Esophagus muscularis mucosa (tissue), 4 donors: ENCODE measurements around the gene DENND11. TPM values are rescaled to one million over a fixed set of nuclear protein-coding genes. Genes with fewer than 3 reads are reported as not detected.

Source experiments
- DNase-seq: peaks from one replicate; pipeline ENCODE4 v3.0.0-alpha.2; 2017; ENCODE audit errors: extremely low spot score
- H3K27ac ChIP-seq, 4 donors: fragments of 200-600 bp; sonication (generic); replicated peaks in 1 of 4; 1 replicate in 3 of 4; 2 replicates in 1 of 4; pipeline ENCODE4 v1.5.1; 2016 to 2019; ENCODE audit warnings: mild to moderate bottlenecking in 1 of 4
- H3K27me3 ChIP-seq, 4 donors: fragments of 200-600 bp; sonication (generic); one replicate each; pipeline versions ENCODE4 v1.5.1 to v1.6.0; 2016 to 2019
- H3K36me3 ChIP-seq, 4 donors: fragments of 200-600 bp; sonication (generic); one replicate each; pipeline ENCODE4 v1.5.1; 2016 to 2019
- H3K4me1 ChIP-seq, 4 donors: fragments of 200-600 bp; sonication (generic); one replicate each; pipeline ENCODE4 v1.5.1; 2016 to 2019
- H3K4me3 ChIP-seq, 4 donors: fragments of 200-600 bp; sonication (generic); 1 replicate in 2 of 4; 2 replicates in 2 of 4; pipeline ENCODE4 v1.5.1; 2016 to 2019; ENCODE audit warnings: mild to moderate bottlenecking in 4 of 4, moderate library complexity in 1 of 4
- H3K9me3 ChIP-seq, 4 donors: fragments of 200-600 bp; sonication (generic); 1 replicate in 3 of 4; 2 replicates in 1 of 4; pipeline ENCODE4 v1.5.1; 2016 to 2019
- EP300 ChIP-seq: sonication (generic); formaldehyde crosslinking; IDR thresholded peaks from one replicate; pipeline ENCODE4 v1.6.1; 2017; ENCODE audit warnings: antibody characterized with exemption
- POLR2A ChIP-seq: fragments of 450-650 bp; IDR thresholded peaks from one replicate; pipeline ENCODE4 v1.6.1; 2017; ENCODE audit warnings: antibody characterized with exemption, moderate library complexity, mild to moderate bottlenecking, low read depth
- POLR2AphosphoS5 ChIP-seq, 2 donors: sonication (generic); formaldehyde crosslinking; IDR thresholded peaks; one replicate each; pipeline ENCODE4 v1.6.1; 2017; ENCODE audit warnings: antibody characterized with exemption in 2 of 2
- WGBS: methylation state at CpG from one replicate; pipeline ENCODE4 v1.1.5; 2018; 5-methylcytosine and 5-hydroxymethylcytosine counted together
- intact Hi-C: fragments of 100-400 bp; cut with DNase I; formaldehyde crosslinking; loops from one replicate; pipeline ENCODE4 v1.15.1; 2023
- total RNA-seq, 4 donors: library from RNA; depleted of rRNA; stranded (reverse); fragments of >200 nt; gene quantifications; one replicate each; pipeline versions ENCODE4 v1.1.0 to v1.2.1, GENCODE V29; 2016
- TF ChIP-seq, protein P1 (sequence below), 3 experiments: fragments of 200-600 bp in 2 of 3; fragments of 450-650 bp in 1 of 3; sonication (generic) in 2 of 3; IDR thresholded peaks; one replicate each; pipeline ENCODE4 v1.5.1; 2017 to 2019; ENCODE audit warnings: antibody characterized with exemption in 3 of 3, mild to moderate bottlenecking in 2 of 3, moderate library complexity in 1 of 3

The DENND11 gene
- total RNA-seq, 4 donors from 2014 or later, result 14.9 to 25.4 (median 16.3) TPM

GRCh38 chr7:141706239-141707064, 4.5 kb upstream of the DENND11 start:
- Histone ChIP-seq H3K4me3 (no peak overlapping the region), H3K9me3 (no peaks in the 10 kb centered on the region), H3K36me3 (no peaks in the 10 kb centered on the region), H3K4me1 (peaks cover 8 to 12% (median 10%) of the 10 kb centered on the region in 4 donors), H3K27ac (no peak overlapping the region), H3K27me3 (no peaks in the 10 kb centered on the region)
- no peak for DNase-seq
- 90% methylated on average over 1 of the region's 1 CpG for WGBS
- TF ChIP-seq, protein P1, sequence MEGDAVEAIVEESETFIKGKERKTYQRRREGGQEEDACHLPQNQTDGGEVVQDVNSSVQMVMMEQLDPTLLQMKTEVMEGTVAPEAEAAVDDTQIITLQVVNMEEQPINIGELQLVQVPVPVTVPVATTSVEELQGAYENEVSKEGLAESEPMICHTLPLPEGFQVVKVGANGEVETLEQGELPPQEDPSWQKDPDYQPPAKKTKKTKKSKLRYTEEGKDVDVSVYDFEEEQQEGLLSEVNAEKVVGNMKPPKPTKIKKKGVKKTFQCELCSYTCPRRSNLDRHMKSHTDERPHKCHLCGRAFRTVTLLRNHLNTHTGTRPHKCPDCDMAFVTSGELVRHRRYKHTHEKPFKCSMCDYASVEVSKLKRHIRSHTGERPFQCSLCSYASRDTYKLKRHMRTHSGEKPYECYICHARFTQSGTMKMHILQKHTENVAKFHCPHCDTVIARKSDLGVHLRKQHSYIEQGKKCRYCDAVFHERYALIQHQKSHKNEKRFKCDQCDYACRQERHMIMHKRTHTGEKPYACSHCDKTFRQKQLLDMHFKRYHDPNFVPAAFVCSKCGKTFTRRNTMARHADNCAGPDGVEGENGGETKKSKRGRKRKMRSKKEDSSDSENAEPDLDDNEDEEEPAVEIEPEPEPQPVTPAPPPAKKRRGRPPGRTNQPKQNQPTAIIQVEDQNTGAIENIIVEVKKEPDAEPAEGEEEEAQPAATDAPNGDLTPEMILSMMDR (IDR thresholded peaks at IDR 0.05), result no peak
- TF ChIP-seq EP300 (no peak), POLR2A (no peak), POLR2AphosphoS5 (IDR thresholded peaks at IDR 0.05) (no peak)
- intact Hi-C loops, result no loop called here

DNA sequence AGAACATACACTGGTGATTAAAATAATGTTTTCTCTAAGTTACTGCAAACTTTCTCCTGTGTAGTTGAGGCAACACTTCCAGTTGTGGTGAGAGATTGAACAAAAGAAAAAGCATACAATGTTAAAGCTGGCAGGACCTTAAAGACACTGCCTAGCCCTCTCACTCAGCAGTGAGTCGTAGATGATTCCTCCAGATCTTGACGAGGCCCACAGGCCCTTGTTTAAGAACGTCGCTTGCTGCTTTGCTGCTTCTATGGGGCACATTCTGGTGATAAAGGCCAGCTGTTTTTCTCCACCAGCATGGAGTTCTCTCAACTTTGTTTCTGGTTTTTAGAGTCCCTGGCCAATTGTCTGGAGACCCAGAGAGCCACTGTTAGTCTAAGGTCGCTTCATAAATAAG, 2.8 kb upstream of the DENND11 start:
- WGBS, result 87% methylated on average over 5 of the region's 5 CpGs
- Histone ChIP-seq H3K4me1 (peaks cover 15 to 26% (median 24%) of the 10 kb centered on the region in 4 donors), H3K36me3 (no peaks in the 10 kb centered on the region), H3K27ac (no peak overlapping the region), H3K27me3 (no peaks in the 10 kb centered on the region), H3K9me3 (no peaks in the 10 kb centered on the region), H3K4me3 (no peak overlapping the region)
- intact Hi-C loops, result loop anchor here (5.0 kb wide), 1 partner anchor 33 kb away; the partner anchor contains the start of gene SSBP1
- no peak for DNase-seq
- TF ChIP-seq POLR2A, result no peak
- TF ChIP-seq EP300, result no peak
- no peak for TF ChIP-seq POLR2AphosphoS5 (IDR thresholded peaks at IDR 0.05)
- TF ChIP-seq, protein P1 (IDR thresholded peaks at IDR 0.05), result no peak

- WGBS, result 85% methylated on average over 3 of the region's 3 CpGs
- H3K4me3 ChIP-seq, result no peak overlapping the region
- H3K27me3 ChIP-seq, result no peaks in the 10 kb centered on the region
- no peak for DNase-seq
- intact Hi-C loops, result loop anchor here (5.0 kb wide), 1 partner anchor 33 kb away; the partner anchor contains the start of gene SSBP1
- no peaks in the 10 kb centered on the region for H3K9me3 ChIP-seq
- H3K27ac ChIP-seq, result no peak overlapping the region
- H3K4me1 ChIP-seq, result peaks cover 15 to 31% (median 27%) of the 10 kb centered on the region in 4 donors
- no peak for TF ChIP-seq POLR2A
- TF ChIP-seq EP300, result no peak
- TF ChIP-seq POLR2AphosphoS5 (IDR thresholded peaks at IDR 0.05), result no peak
- TF ChIP-seq, protein P1 (IDR thresholded peaks at IDR 0.05), result no peak
- H3K36me3 ChIP-seq, result no peaks in the 10 kb centered on the region
Measured at GRCh38 chr7:141704112-141704511, 2.1 kb upstream of the DENND11 start.

GRCh38 chr7:141702892-141703291, 926 bp upstream of the DENND11 start:
- no peaks in the 10 kb centered on the region for H3K27me3 ChIP-seq
- WGBS, result 57% methylated on average over 4 of the region's 4 CpGs
- DNase-seq, result no peak
- H3K9me3 ChIP-seq, result no peaks in the 10 kb centered on the region
- peak overlapping the region; percentile 76 to 98 (median 90) for H3K4me3 ChIP-seq
- H3K4me1 ChIP-seq, result peaks cover 15 to 43% (median 33%) of the 10 kb centered on the region in 4 donors
- TF ChIP-seq EP300, result no peak
- TF ChIP-seq, protein P1 (IDR thresholded peaks at IDR 0.05), result no peak
- TF ChIP-seq POLR2AphosphoS5 (IDR thresholded peaks at IDR 0.05), result no peak
- TF ChIP-seq POLR2A, result no peak
- peak overlapping the region in 3 of 4 donors; percentile 73 to 81 (median 79) for H3K27ac ChIP-seq
- intact Hi-C loops, result loop anchor here (5.0 kb wide), 1 partner anchor 34 kb away; the partner anchor contains the start of gene SSBP1
- no peaks in the 10 kb centered on the region for H3K36me3 ChIP-seq
